B cell (primary cell): ENCODE measurements around the gene SDK2.

Source experiments
- EZH2 ChIP-seq: IDR thresholded peaks from 2 replicates; pipeline ENCODE4 v1.6.1; 2012; ENCODE audit warnings: borderline replicate concordance, low read depth, mild to moderate bottlenecking, moderate library complexity, low read length; ENCODE audit not compliant: insufficient read depth, poor library complexity, severe bottlenecking
- TF ChIP-seq, protein P1 (sequence below): fragments of 200-600 bp; IDR thresholded peaks from one replicate; pipeline ENCODE4 v1.8.0; 2022; ENCODE audit warnings: antibody characterized with exemption, mild to moderate bottlenecking

- TF ChIP-seq, protein P1, sequence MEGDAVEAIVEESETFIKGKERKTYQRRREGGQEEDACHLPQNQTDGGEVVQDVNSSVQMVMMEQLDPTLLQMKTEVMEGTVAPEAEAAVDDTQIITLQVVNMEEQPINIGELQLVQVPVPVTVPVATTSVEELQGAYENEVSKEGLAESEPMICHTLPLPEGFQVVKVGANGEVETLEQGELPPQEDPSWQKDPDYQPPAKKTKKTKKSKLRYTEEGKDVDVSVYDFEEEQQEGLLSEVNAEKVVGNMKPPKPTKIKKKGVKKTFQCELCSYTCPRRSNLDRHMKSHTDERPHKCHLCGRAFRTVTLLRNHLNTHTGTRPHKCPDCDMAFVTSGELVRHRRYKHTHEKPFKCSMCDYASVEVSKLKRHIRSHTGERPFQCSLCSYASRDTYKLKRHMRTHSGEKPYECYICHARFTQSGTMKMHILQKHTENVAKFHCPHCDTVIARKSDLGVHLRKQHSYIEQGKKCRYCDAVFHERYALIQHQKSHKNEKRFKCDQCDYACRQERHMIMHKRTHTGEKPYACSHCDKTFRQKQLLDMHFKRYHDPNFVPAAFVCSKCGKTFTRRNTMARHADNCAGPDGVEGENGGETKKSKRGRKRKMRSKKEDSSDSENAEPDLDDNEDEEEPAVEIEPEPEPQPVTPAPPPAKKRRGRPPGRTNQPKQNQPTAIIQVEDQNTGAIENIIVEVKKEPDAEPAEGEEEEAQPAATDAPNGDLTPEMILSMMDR, result no peak
- no peak for TF ChIP-seq EZH2
Measured at GRCh38 chr17:73650617-73651200, 6.5 kb upstream of the SDK2 start.
